GM18498 (cell line): ENCODE results near the gene QRICH2.
"Not testable (repeated sequence)": the region's sequence is repeated elsewhere in the genome, so short reads cannot be mapped to it uniquely, and the experiment has no call there.

Experiments used
- ATAC-seq: cut with Tn5 transposase; IDR thresholded peaks from one replicate; pipeline ENCODE4 v1.9.1; 2021; ENCODE audit warnings: mild to moderate bottlenecking, moderate library complexity; ENCODE audit not compliant: unreplicated experiment

QRICH2 gene

DNA sequence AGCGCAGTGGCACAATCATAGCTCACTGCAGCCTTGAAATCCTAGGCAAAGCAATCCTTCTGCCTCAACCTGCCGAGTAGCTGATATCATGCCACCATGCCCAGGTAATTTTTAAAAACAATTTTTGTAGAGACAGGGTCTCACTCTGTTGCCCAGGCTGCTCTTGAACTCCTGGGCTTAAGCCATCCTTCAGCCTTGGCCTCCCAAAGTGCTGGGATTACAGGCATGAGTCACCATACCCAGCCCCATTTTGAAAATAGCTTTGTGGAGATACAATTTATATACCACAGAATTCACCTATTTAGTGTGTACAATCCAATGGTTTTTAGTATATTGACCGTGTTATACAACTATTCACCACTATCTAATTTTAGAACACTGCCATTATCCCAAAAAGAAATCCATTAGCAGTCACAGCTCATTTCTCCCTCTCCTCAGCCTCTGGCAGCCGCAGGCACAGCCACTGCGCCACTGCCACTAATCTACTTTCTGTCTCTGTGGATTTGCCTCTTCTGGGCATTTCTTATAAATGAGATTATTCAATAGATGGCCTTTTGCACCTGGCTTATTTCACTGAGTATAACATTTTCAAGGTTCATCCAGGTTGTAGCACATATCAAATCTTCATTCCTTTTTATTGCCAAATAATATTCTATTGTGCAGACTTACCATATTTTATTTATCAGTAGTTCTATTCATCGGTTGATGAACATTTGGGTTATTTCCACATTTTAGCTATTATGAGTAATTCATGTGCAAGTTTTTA is 74.3 kb downstream of the QRICH2 start:
- ATAC-seq = no peak

DNA sequence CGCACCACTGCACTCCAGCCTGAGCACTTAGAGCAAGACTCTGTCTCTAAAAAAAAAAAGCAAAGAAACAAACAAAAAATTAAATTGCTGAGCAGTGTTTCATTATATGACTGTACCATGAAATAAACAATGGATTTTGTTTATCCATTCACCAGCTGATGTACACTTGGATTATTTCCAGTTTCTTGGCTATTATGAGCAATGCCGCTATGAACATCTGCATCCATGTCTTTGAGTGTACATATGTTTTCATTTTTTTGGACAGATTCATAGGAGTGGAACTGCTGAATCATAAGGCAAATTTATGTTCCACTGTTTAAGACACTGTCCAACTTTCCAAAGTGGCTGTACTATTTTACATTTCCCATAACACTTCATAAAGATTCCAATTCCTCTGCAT is 75.7 kb downstream of the QRICH2 start:
- no peak for ATAC-seq

DNA sequence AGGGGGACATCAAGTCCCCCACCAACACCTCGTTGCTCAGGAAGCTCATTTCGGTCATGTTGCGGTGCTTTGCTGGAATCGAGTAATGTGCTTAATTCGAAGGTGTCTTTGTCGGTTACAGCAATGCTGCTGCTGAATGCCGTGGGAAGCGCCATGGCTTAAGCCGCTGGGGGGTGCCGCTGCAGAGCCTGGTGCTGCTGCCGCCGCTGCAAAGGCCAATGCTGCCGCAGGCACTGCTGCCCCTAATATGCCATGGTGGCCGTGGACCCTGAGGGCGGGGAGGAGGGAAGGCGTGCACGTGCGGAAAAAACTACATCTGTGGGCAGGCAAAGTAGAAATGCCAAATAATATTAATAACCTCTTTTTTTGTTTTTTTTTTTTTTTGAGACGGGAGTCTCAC is 81.3 kb downstream of the QRICH2 start:
- ATAC-seq = not testable (repeated sequence)

DNA sequence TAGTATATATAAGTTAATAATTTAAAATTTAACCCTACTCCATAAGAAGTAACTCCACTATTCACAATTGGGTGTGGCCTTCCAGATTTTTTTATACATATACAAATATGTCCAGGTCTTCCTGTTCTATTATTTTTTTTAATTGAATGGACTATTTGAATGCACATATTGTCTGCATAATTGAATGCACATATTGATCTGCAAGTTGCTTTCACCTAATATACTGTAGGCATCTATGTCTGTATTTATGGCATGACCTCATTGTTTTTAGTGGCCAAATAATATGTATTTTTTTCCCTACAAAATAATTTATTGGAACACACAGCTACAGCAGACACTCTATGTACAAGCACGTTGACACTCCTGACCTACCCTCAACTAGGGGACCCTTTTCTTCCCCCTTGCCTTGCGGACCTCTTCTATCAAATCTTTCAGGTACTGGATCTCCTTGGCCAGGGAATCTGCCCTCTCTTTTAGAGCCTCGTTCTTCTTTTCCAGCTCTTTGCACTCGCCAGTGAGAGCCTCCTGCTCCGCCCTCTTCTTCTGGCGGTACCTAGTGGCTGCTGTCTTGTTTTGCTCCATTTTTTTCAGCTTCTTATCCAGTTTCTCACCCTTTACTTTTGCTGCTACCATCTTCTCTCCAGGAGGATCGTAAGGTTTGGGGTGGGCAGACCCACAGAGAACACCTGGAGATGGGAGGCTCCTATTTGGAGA is 82.5 kb downstream of the QRICH2 start:
- not testable (repeated sequence) for ATAC-seq
